ENCODE measurements around the gene LY6G5B.

The LY6G5B gene

DNA sequence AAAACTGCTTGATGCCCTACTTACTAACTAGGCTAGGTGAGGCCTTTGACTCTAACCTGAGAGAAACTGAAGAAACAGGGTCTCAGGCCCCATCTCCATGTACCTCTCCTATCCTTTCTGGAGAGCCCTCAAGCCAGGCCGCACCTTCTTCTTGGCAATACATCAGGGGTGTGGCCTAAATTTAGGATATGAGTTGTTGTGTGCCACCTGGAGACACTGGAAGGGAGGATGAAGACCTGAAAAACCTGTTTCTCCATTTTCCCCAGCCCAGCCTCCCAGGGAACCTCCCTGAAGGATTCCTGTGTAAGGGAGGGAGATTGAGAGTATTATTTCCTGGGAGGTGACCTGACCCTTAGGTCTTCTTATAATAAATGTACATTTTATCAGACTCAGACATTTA is 48.5 kb downstream of the LY6G5B start:
- DNase-seq (ENCODE audit: low read depth, low spot score): no peak
- no peak overlapping the region for H3K4me3 ChIP-seq (ENCODE audit: low read length)
- WGBS (ENCODE audit: insufficient coverage, insufficient read length): no CpG with 5 or more reads among the region's 1 CpG
- H3K9me3 ChIP-seq (ENCODE audit: control insufficient read depth, insufficient read depth, low read length): no peaks in the 10 kb centered on the region
- no peaks in the 10 kb centered on the region for H3K27me3 ChIP-seq (ENCODE audit: control insufficient read depth, insufficient read depth, low read length)
- no peak overlapping the region for H3K27ac ChIP-seq (ENCODE audit: low read length)
- H3K36me3 ChIP-seq (ENCODE audit: control insufficient read depth, insufficient read depth, low read length): no peaks in the 10 kb centered on the region
- peaks cover 16% of the 10 kb centered on the region for H3K4me1 ChIP-seq (ENCODE audit: control insufficient read depth, insufficient read depth, low read length)

DNA sequence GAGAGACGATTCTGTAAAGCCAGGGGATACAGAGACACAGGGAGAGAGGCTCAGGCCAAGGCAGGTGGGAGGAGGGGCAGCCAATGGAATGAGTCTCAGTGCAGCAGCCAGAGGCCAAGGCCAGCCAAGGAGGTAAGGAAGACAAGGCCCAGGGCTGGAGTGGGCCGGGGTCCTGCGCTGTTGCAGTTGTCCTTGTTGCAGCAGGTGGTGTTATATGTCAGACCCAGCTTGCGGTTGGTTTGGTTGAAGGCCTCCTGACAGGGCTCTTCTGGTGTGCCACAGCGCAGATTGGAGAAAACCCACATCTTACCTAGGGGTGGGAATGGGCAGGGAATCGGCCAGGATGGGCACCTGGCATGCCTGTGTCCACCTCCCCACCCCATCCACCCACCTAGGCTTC is 49.2 kb downstream of the LY6G5B start:
- no peak overlapping the region for H3K4me3 ChIP-seq (ENCODE audit: low read length)
- no peak for DNase-seq (ENCODE audit: low read depth, low spot score)
- no peak overlapping the region for H3K27ac ChIP-seq (ENCODE audit: low read length)
- H3K9me3 ChIP-seq (ENCODE audit: control insufficient read depth, insufficient read depth, low read length): no peaks in the 10 kb centered on the region
- peaks cover 12% of the 10 kb centered on the region for H3K4me1 ChIP-seq (ENCODE audit: control insufficient read depth, insufficient read depth, low read length)
- no peaks in the 10 kb centered on the region for H3K36me3 ChIP-seq (ENCODE audit: control insufficient read depth, insufficient read depth, low read length)
- no peaks in the 10 kb centered on the region for H3K27me3 ChIP-seq (ENCODE audit: control insufficient read depth, insufficient read depth, low read length)
- no CpG with 5 or more reads among the region's 6 CpGs for whole genome bisulfite sequencing (ENCODE audit: insufficient coverage, insufficient read length)

DNA sequence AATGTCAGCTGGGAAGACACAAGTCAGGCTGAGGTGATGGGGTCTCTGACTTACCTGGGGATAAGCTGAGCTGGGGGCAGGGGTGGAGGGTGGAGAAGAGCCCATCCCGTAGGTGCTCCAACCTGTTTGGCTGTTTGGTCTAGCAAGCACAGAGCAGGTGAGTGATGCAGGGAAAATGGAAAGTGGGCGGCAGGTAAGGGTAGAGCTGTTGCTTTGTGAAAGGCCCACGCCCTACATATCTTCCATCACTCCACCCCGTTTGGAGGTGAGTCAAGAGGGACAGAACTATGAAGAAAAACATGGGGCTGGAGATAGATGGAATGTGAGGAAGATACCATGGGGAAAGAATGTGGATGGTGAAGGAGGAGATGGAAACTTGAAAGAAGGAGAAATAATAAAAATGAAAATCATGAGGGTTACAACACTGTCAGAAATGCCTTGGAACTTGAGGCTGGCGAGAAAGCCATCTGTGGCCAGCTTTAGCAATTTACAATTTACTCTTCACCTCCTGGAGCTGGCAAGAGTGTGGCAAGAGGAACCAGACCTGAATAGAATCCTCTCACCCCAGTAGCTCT is 50.5 kb downstream of the LY6G5B start:
- Histone ChIP-seq H3K4me3 (ENCODE audit: low read length) (no peak overlapping the region), H3K36me3 (ENCODE audit: control insufficient read depth, insufficient read depth, low read length) (no peaks in the 10 kb centered on the region), H3K27me3 (ENCODE audit: control insufficient read depth, insufficient read depth, low read length) (no peaks in the 10 kb centered on the region), H3K27ac (ENCODE audit: low read length) (no peak overlapping the region), H3K9me3 (ENCODE audit: control insufficient read depth, insufficient read depth, low read length) (no peaks in the 10 kb centered on the region), H3K4me1 (ENCODE audit: control insufficient read depth, insufficient read depth, low read length) (peaks cover 10% of the 10 kb centered on the region; the same call in 1 of the 2 replicates)
- WGBS (ENCODE audit: insufficient coverage, insufficient read length): no CpG with 5 or more reads among the region's 5 CpGs
- no peak for DNase-seq (ENCODE audit: low read depth, low spot score)

DNA sequence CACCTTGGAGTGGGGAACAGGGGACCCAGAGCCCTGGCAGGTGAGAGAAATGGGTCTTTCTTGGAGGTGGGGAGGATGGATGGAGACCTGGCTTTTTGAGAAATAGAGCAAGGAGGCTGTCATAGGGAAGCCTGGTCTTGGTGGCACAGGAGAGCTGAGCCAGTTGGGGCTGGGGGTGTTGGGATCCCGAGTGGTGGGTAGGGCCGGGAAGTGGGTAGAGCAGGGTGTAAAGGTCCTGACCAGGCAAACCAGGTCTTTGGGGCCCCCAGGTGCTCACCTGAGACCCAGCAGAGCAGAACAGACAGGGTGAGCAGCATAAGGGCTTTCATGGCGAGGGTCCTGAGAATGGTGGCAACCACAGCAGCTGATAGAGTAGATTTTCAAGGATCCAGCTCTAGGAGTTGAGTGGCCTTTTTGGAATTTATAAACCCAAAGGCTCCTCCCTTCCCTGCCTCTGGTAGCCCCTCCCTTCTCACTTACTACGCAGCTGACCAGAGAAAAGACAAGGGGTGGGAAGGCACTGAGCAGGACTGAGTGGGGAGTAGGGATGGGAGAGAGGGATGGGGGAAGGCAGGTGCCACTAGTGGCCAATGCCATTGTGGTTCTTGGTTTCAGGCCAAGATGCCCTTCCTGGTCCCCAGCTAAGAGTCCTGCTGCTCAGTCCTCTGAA is 51.7 kb downstream of the LY6G5B start, which contains the start of gene LY6G6C:
Gene LY6G6C (minus strand): TSS at position 396 of the 670 bp plus-strand sequence. CDS start 67 bp downstream, at position 329.
- no peak for DNase-seq (ENCODE audit: low read depth, low spot score)
- peaks cover 10% of the 10 kb centered on the region; the same call in 1 of the 2 replicates for H3K4me1 ChIP-seq (ENCODE audit: control insufficient read depth, insufficient read depth, low read length)
- H3K4me3 ChIP-seq (ENCODE audit: low read length): no peak within 1 kb of the TSS
- H3K27ac ChIP-seq (ENCODE audit: low read length): no peak within 1 kb of the TSS
- no peaks in the 10 kb centered on the region for H3K27me3 ChIP-seq (ENCODE audit: control insufficient read depth, insufficient read depth, low read length)
- H3K9me3 ChIP-seq (ENCODE audit: control insufficient read depth, insufficient read depth, low read length): no peaks in the 10 kb centered on the region
- peaks cover 2% of the 10 kb centered on the region; the same call in 1 of the 2 replicates for H3K36me3 ChIP-seq (ENCODE audit: control insufficient read depth, insufficient read depth, low read length)
- no CpG with 5 or more reads among the region's 4 CpGs for WGBS (ENCODE audit: insufficient coverage, insufficient read length)

DNA sequence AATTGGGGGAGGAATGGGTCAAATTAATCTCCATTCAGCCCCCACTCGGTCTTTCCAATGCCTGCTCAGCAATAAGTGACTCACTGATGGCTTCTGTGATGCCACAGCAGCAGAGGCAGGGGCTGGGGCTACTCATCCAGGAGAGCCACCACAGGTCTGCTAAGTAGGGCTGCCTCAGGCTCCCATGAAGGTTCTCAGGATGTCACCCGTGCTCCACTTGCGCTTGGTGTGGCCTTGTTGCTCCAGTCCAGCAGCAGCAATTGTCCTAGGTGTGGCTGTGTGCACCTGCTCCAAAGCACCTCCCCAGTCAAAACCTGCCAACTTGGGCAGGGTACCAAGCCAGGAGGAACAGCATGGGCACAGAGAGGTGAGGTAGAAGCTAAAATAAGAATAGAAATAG is 52.4 kb downstream of the LY6G5B start:
- peaks cover 10% of the 10 kb centered on the region; the same call in 1 of the 2 replicates for H3K4me1 ChIP-seq (ENCODE audit: control insufficient read depth, insufficient read depth, low read length)
- H3K9me3 ChIP-seq (ENCODE audit: control insufficient read depth, insufficient read depth, low read length): no peaks in the 10 kb centered on the region
- H3K36me3 ChIP-seq (ENCODE audit: control insufficient read depth, insufficient read depth, low read length): peaks cover 2% of the 10 kb centered on the region; the same call in 1 of the 2 replicates
- H3K27ac ChIP-seq (ENCODE audit: low read length): no peak overlapping the region
- WGBS (ENCODE audit: insufficient coverage, insufficient read length): no CpG with 5 or more reads among the region's 3 CpGs
- DNase-seq (ENCODE audit: low read depth, low spot score): no peak
- no peaks in the 10 kb centered on the region for H3K27me3 ChIP-seq (ENCODE audit: control insufficient read depth, insufficient read depth, low read length)
- H3K4me3 ChIP-seq (ENCODE audit: low read length): no peak overlapping the region

Measured in iPS DF 6.9 (cell line).